Karpas-422 (cell line): Measurements from ENCODE around the gene NEDD4L. TPM values are rescaled to one million over a fixed set of nuclear protein-coding genes. Genes with fewer than 3 reads are reported as not detected.
"Not testable (repeated sequence)": the region's sequence is repeated elsewhere in the genome, so short reads cannot be mapped to it uniquely, and the experiment has no call there.

Experiments
- DNase-seq: peaks from one replicate; pipeline ENCODE4 v3.0.0-alpha.2; 2015
- H2AFZ ChIP-seq: fragments of 200-600 bp; sonication (generic); 2 replicates; pipeline ENCODE4 v1.6.1; 2014; ENCODE audit warnings: antibody characterized with exemption, low read length, mixed read lengths
- H3K27ac ChIP-seq: fragments of 200-600 bp; sonication (generic); 2 replicates; pipeline ENCODE4 v1.5.1; 2014; ENCODE audit warnings: mild to moderate bottlenecking, low read length, moderate library complexity
- H3K27me3 ChIP-seq: fragments of 200-600 bp; sonication (generic); 2 replicates; pipeline ENCODE4 v1.6.1; 2014; ENCODE audit warnings: low read length, mixed read lengths
- H3K36me3 ChIP-seq: fragments of 200-600 bp; sonication (generic); 2 replicates; pipeline ENCODE4 v1.6.1; 2014; ENCODE audit warnings: low read length, mixed read lengths; ENCODE audit not compliant: insufficient read depth
- H3K4me1 ChIP-seq: fragments of 200-600 bp; sonication (generic); 2 replicates; pipeline ENCODE4 v1.6.1; 2014; ENCODE audit warnings: mild to moderate bottlenecking, low read length, mixed read lengths
- H3K4me2 ChIP-seq: fragments of 200-600 bp; sonication (generic); 2 replicates; pipeline ENCODE4 v1.6.1; 2014; ENCODE audit warnings: low read length, low read depth, mild to moderate bottlenecking; ENCODE audit not compliant: poor library complexity, severe bottlenecking
- H3K4me3 ChIP-seq: fragments of 200-600 bp; sonication (generic); 2 replicates; pipeline ENCODE4 v1.5.1; 2014; ENCODE audit warnings: mild to moderate bottlenecking, antibody characterized with exemption, low read length, mixed read lengths
- H3K79me2 ChIP-seq: fragments of 200-600 bp; sonication (generic); 2 replicates; pipeline ENCODE4 v1.6.1; 2014; ENCODE audit warnings: mild to moderate bottlenecking, low read length, mixed read lengths
- H3K9ac ChIP-seq: fragments of 200-600 bp; sonication (generic); 2 replicates; pipeline ENCODE4 v1.6.0; 2014; ENCODE audit warnings: low read length
- H3K9me2 ChIP-seq: fragments of 200-600 bp; sonication (generic), shearing (Covaris generic); replicated peaks from 2 replicates; pipeline ENCODE4 v1.6.0; 2014; ENCODE audit warnings: mild to moderate bottlenecking, low read length, moderate library complexity; ENCODE audit not compliant: insufficient read depth
- H3K9me3 ChIP-seq: fragments of 300-700, 200-600 bp; sonication (generic); 2 replicates; pipeline ENCODE4 v1.6.1; 2014; ENCODE audit warnings: low read length, mixed read lengths
- H4K20me1 ChIP-seq: fragments of 200-600 bp; sonication (generic); 2 replicates; pipeline ENCODE4 v1.6.1; 2014; ENCODE audit warnings: mild to moderate bottlenecking, antibody characterized with exemption, low read length, low read depth; ENCODE audit not compliant: insufficient read depth
- total RNA-seq: library from RNA; depleted of rRNA; stranded (reverse); fragments of >200 nt; shearing (Covaris generic); gene quantifications from 2 replicates; pipeline ENCODE4 v1.2.3, GENCODE V29; 2014; ENCODE audit warnings: low replicate concordance; rRNA removed

The NEDD4L gene
- total RNA-seq: 12.0 and 17.1 TPM in 2 replicates

- peak within 1 kb of the TSS; percentile 90 for H3K4me3 ChIP-seq
- H4K20me1 ChIP-seq: peaks cover 26% of the 10 kb centered on the region
- H3K27me3 ChIP-seq: no peaks in the 10 kb centered on the region
- peaks cover 37% of the 10 kb centered on the region for H3K4me1 ChIP-seq
- H2AFZ ChIP-seq: peak within 1 kb of the TSS; percentile 94
- H3K9me2 ChIP-seq: no peaks in the 10 kb centered on the region
- H3K79me2 ChIP-seq: no peaks in the 10 kb centered on the region
- peak within 1 kb of the TSS; percentile 100 for H3K4me2 ChIP-seq
- peak within 1 kb of the TSS; percentile 38; the same call in 1 of the 2 replicates for H3K27ac ChIP-seq
- peak; percentile 93 for DNase-seq
- no peaks in the 10 kb centered on the region for H3K9me3 ChIP-seq
- peak within 1 kb of the TSS; percentile 73 for H3K9ac ChIP-seq
- H3K36me3 ChIP-seq: no peaks in the 10 kb centered on the region
These were observed at the start of gene NEDD4L for GRCh38 chr18:58043491-58044369. NEDD4L (plus strand) TSS chr18:58044226; CDS start chr18:58044661, 435 bp downstream.

GRCh38 chr18:57995331-57995730 lies 48.7 kb upstream of the NEDD4L start:
- no peaks in the 10 kb centered on the region for H4K20me1 ChIP-seq
- no peak for DNase-seq
- no peaks in the 10 kb centered on the region for H3K36me3 ChIP-seq
- peaks cover 29% of the 10 kb centered on the region for H3K4me1 ChIP-seq
- no peaks in the 10 kb centered on the region for H3K9me2 ChIP-seq
- no peaks in the 10 kb centered on the region for H3K27me3 ChIP-seq
- H3K4me3 ChIP-seq: no peak overlapping the region
- no peaks in the 10 kb centered on the region for H3K9me3 ChIP-seq
- H2AFZ ChIP-seq: no peak overlapping the region
- H3K4me2 ChIP-seq: no peak overlapping the region
- no peaks in the 10 kb centered on the region for H3K79me2 ChIP-seq
- no peak overlapping the region for H3K9ac ChIP-seq
- H3K27ac ChIP-seq: no peak overlapping the region

GRCh38 chr18:57996894-57997293 lies 47.1 kb upstream of the NEDD4L start:
- H3K27me3 ChIP-seq, H3K9ac ChIP-seq, H3K27ac ChIP-seq, H3K79me2 ChIP-seq, H3K9me3 ChIP-seq, H3K4me3 ChIP-seq, H4K20me1 ChIP-seq, DNase-seq, H3K9me2 ChIP-seq, H3K36me3 ChIP-seq, H2AFZ ChIP-seq: not testable (repeated sequence)
- Histone ChIP-seq H3K4me1 (peaks cover 29% of the 10 kb centered on the region), H3K4me2 (peak overlapping the region; percentile 60)

- no peaks in the 10 kb centered on the region for H4K20me1 ChIP-seq
- peak overlapping the region; percentile 22; the same call in 1 of the 2 replicates for H3K4me3 ChIP-seq
- peaks cover 29% of the 10 kb centered on the region for H3K4me1 ChIP-seq
- no peaks in the 10 kb centered on the region for H3K9me3 ChIP-seq
- H2AFZ ChIP-seq: peak overlapping the region; percentile 30; the same call in 1 of the 2 replicates
- peak overlapping the region; percentile 20; the same call in 1 of the 2 replicates for H3K9ac ChIP-seq
- no peak overlapping the region; the same call in 1 of the 2 replicates for H3K27ac ChIP-seq
- H3K9me2 ChIP-seq: no peaks in the 10 kb centered on the region
- peak overlapping the region; percentile 60 for H3K4me2 ChIP-seq
- peak; percentile 56 for DNase-seq
- no peaks in the 10 kb centered on the region for H3K79me2 ChIP-seq
- H3K36me3 ChIP-seq: no peaks in the 10 kb centered on the region
- H3K27me3 ChIP-seq: no peaks in the 10 kb centered on the region
These were observed 46.2 kb upstream of the NEDD4L start for GRCh38 chr18:57997820-57998219.

- H3K9me3 ChIP-seq: no peaks in the 10 kb centered on the region
- H3K79me2 ChIP-seq: no peaks in the 10 kb centered on the region
- H4K20me1 ChIP-seq: no peaks in the 10 kb centered on the region
- H3K4me2 ChIP-seq: no peak overlapping the region
- H3K36me3 ChIP-seq: no peaks in the 10 kb centered on the region
- H3K9me2 ChIP-seq: no peaks in the 10 kb centered on the region
- H3K27ac ChIP-seq: no peak overlapping the region
- no peak overlapping the region for H3K4me3 ChIP-seq
- H3K4me1 ChIP-seq: peaks cover 29% of the 10 kb centered on the region
- no peaks in the 10 kb centered on the region for H3K27me3 ChIP-seq
- no peak for DNase-seq
- no peak overlapping the region for H2AFZ ChIP-seq
- H3K9ac ChIP-seq: no peak overlapping the region
These were observed 45.6 kb upstream of the NEDD4L start for GRCh38 chr18:57998461-57998860.

GRCh38 chr18:58004317-58004716 lies 39.7 kb upstream of the NEDD4L start:
- no peak overlapping the region for H3K9ac ChIP-seq
- H3K27ac ChIP-seq: no peak overlapping the region
- no peaks in the 10 kb centered on the region for H3K9me2 ChIP-seq
- peaks cover 24% of the 10 kb centered on the region for H3K4me1 ChIP-seq
- no peaks in the 10 kb centered on the region; the same call in 1 of the 2 replicates for H3K36me3 ChIP-seq
- no peak overlapping the region for H2AFZ ChIP-seq
- H3K4me2 ChIP-seq: no peak overlapping the region
- H3K9me3 ChIP-seq: no peaks in the 10 kb centered on the region; the same call in 1 of the 2 replicates
- no peak for DNase-seq
- H3K79me2 ChIP-seq: no peaks in the 10 kb centered on the region
- no peaks in the 10 kb centered on the region for H3K27me3 ChIP-seq
- H4K20me1 ChIP-seq: no peaks in the 10 kb centered on the region
- no peak overlapping the region for H3K4me3 ChIP-seq

- no peaks in the 10 kb centered on the region for H3K9me2 ChIP-seq
- no peak overlapping the region for H3K4me2 ChIP-seq
These were observed 39.0 kb upstream of the NEDD4L start for GRCh38 chr18:58005011-58005410.

GRCh38 chr18:58005885-58006523 lies 38.0 kb upstream of the NEDD4L start:
- Histone ChIP-seq H4K20me1 (no peaks in the 10 kb centered on the region), H3K9ac (no peak overlapping the region), H3K4me3 (no peak overlapping the region), H3K9me3 (no peaks in the 10 kb centered on the region; the same call in 1 of the 2 replicates), H3K4me2 (no peak overlapping the region), H3K4me1 (peaks cover 24% of the 10 kb centered on the region), H3K79me2 (no peaks in the 10 kb centered on the region), H3K9me2 (no peaks in the 10 kb centered on the region), H3K27me3 (no peaks in the 10 kb centered on the region), H3K36me3 (no peaks in the 10 kb centered on the region; the same call in 1 of the 2 replicates), H2AFZ (no peak overlapping the region), H3K27ac (no peak overlapping the region)
- no peak for DNase-seq

More at GRCh38 chr18:58005011-58005410, 39.0 kb upstream of the NEDD4L start:
- H2AFZ ChIP-seq: no peak overlapping the region
- H3K36me3 ChIP-seq: no peaks in the 10 kb centered on the region; the same call in 1 of the 2 replicates
- no peaks in the 10 kb centered on the region; the same call in 1 of the 2 replicates for H3K9me3 ChIP-seq
- no peak for DNase-seq
- no peaks in the 10 kb centered on the region for H3K27me3 ChIP-seq
- H3K4me1 ChIP-seq: peaks cover 24% of the 10 kb centered on the region
- no peaks in the 10 kb centered on the region for H4K20me1 ChIP-seq
- no peak overlapping the region for H3K27ac ChIP-seq
- no peaks in the 10 kb centered on the region for H3K79me2 ChIP-seq
- no peak overlapping the region for H3K9ac ChIP-seq
- H3K4me3 ChIP-seq: no peak overlapping the region
